Activated T-helper 1 cell treated with Interleukin-2 at 50 U/mL for 16 hours (primary cell): ENCODE results near the gene TTLL5.

Experiments used
- DNase-seq: peaks from one replicate; pipeline ENCODE4 v3.0.0-alpha.2; 2020; ENCODE audit warnings: low read depth

Gene TTLL5

DNA sequence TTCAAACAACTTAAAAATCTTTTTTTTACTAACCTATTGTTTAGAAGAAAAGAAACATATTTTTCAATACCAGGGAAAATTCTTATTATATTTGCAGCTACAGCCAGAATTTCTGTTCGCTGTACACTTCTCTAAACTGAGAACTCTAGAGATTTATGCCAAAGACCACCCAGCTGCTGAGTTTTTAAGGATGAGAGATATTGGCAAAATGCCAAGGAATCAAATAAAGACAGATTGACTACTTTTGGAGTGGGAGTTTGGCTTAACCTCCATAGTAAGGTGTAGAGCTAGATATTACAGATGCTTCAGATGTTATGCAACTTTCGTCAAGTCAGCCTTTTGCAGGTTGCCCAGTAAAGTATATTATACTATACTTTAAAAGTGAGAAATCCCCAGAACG, 71.8 kb downstream of the TTLL5 start:
- no peak for DNase-seq

DNA sequence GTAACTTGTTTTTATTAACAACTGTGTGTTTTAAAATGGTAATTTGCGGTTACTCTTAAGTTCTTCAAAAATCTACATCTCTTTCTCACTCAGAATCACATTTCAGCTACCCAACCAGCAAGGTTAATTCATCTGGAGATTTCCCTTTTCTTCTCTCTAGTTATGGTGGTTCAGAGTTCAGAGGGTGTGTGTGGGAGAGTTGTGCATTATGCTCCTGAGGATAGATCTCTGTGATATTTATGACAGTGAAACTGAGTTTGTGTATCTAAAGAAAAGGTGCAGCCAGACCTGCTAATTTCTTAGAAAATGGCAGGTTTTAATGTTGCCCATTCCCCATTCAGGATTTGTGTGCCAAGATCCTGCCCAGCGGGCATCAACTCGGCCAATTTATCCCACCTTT, 73.8 kb downstream of the TTLL5 start:
- no peak for DNase-seq

DNA sequence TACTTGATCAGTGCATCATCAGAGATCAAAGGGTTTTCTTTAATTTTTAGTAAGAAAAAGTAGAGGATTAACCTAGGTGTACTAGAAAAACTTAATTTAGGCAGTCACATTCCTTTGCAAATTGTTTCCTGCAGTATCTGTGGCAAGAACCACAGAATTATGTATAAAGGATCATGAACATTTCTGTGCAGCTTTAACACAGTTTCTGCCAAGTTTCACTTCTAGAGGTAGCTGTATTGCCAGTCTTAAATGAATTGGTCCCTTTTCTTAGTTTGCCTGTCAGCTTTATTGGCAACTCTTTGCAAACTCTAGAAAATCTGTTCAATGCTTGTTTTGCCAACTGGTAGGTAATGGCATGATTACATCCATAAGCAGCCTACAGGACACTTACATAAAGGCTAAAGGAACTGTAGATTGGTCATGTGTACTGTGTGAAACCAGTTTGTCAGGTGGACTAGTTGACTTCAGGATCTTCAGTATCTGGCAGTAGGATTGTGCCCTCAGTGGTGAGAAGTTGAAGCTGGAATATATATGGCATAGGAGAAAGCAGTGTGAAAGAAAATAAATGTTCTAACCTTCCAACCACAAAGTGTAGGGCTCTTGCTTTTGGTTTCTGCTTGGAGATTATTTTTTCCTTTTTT, 75.9 kb downstream of the TTLL5 start:
- DNase-seq: no peak

DNA sequence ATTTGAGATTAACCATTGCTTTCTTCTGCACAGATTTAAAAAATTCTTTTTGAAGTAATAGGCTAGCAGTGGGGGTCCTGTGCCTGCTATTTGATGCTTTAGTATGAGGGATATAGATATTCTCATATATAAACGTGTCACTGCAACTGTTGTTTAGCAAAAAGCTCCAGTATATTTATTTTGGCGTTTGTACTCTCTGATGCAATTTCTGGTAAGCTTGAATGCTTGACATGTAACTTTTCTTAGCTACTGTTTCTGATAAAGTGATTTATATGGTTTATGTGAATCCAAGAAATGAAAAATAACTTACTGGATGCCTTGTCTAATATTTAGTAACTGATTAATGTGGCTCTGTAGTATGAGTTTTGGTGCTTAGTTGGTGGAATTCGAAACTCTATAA, 77.1 kb downstream of the TTLL5 start:
- DNase-seq: no peak

DNA sequence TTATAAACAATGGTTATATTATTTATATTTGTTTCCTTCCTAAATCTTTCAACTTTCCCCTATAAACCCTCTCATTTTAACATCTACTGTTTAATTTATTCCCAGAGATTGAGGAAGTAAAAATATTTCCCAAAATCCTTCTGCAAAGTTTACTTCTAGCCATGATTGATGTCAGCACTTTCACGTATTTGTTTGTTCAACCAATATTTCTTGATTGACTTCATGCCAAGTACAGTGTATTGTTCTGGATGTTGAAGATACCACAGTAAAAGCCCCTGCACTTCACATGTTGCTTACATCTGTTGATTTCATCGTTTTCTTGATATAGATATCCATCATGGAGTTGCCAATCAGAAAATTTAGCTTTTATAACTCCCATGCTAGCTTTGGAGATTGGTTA, 81.8 kb downstream of the TTLL5 start:
- no peak for DNase-seq

DNA sequence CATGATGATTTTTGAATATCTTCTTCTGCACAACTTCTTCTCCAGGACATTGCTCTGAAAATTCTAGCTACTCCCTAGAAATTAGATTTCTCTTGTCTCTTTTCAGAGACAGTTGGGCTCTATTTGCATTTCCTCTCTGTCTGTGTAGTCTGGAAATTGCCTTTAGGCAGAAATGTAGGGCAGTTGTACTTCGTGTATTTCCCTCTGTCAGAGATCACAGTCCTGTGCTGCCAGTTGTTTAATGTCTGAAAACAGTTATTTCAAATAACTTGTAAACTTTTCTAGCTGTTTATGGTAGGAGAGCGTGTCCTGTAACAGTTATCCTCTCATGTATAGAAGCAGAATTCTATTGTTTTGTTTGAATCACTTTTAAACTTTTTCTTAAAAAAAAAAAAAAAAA, 86.9 kb downstream of the TTLL5 start:
- no peak for DNase-seq

DNA sequence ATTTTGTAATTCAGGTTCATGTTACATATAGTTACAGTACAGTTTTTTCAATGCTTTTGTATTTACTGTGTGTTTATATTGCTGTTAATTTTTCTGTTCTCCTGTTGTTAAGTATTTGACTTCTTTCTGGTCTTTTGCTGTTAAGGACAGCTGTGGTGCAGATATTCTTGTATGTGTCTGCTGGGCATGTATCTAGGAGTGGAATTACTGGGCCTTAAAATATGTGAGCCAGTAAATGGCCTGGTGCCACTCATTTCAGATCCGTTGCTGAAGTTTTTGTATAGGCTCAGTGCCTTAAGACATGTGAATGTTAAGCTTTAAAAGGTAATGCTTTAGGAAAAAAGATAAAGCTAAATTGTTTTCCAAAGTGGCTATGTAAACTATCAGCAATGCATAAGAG, 87.3 kb downstream of the TTLL5 start:
- no peak for DNase-seq

DNA sequence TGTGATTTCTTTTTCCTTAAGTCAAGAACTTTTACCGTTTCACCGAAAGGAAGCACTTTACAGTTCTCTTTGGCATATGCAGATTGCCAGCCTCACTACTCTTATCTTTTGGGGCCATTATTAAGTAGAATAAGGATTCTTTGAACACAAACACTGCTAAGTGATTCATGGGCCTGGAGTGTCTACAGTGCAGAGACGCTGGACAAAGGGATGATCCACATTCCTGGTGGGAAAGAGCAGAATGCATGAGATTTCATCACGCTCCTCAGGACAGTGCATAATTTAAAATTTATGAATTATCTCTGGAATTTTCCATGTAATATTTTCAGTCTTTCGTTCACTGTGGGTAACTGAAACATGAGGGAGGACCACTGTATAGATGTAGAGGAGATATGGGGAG, 90.2 kb downstream of the TTLL5 start:
- DNase-seq: no peak

DNA sequence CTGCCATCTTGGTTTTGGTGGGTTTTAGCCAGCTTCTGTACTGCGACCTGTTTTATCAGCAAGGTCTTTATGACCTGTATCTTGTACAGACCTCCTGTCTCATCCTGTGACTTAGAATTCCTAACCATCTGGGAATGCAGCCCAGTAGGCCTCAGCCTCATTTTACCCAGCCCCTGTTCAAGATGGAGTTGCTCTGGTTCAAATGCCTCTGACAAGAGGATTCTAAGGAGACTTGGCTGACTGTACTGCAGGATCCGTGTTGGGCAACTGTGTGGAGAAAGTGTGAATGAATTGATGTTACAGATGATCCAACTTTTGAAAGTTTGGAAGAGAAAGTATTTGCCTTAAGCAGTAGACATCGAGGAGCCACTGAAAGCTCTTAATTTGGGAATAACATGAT, 91.0 kb downstream of the TTLL5 start:
- DNase-seq: no peak

DNA sequence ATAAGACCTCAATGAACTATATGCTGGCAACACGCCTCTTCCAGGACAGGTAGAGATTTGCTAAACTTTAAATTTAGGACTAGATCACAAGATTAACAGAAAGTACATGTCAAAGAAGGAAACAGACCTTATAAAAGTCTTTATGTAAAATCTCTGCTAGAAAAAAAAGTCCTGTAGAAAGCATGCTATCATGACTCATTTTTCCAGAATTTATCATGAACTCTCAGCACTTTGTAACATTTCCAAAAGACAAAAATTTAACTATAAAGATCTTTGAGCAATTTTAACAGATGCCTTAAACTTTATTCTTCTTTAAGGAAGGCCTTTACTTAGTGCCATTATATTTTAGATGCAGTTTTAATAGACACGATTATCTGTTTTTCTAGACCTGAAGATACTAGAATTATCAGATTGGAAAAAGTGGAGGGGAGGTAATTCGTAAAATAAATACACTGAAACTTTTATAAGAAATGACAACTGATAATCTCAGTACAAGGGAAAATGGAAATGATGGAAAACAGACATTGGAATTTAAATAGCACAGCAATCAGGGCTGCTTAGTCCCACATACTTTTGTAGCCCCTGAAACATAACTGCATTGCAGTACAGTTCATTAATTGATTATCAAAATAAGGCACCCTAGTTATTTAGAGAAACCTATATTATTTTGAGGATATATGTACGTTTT, 92.0 kb downstream of the TTLL5 start:
- DNase-seq: no peak

DNA sequence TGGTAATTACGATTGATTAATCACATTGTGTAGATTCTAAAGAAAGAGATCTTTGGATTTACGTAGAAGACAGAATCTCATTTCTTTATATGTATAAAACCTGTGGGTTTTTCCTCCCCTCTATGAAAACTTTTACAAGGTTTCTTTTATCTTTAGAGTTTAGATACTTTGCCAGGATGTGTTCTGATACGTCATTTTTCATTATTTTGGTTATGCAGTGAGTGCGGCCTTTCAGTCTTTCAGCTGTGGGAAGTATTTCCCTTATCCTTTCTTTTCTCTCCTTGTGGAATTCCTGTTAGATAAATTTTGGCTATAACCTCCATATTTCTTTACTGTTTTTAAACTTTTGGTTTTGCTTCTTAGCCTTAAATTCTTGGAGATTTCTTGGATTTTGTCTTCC, 92.7 kb downstream of the TTLL5 start:
- no peak for DNase-seq

DNA sequence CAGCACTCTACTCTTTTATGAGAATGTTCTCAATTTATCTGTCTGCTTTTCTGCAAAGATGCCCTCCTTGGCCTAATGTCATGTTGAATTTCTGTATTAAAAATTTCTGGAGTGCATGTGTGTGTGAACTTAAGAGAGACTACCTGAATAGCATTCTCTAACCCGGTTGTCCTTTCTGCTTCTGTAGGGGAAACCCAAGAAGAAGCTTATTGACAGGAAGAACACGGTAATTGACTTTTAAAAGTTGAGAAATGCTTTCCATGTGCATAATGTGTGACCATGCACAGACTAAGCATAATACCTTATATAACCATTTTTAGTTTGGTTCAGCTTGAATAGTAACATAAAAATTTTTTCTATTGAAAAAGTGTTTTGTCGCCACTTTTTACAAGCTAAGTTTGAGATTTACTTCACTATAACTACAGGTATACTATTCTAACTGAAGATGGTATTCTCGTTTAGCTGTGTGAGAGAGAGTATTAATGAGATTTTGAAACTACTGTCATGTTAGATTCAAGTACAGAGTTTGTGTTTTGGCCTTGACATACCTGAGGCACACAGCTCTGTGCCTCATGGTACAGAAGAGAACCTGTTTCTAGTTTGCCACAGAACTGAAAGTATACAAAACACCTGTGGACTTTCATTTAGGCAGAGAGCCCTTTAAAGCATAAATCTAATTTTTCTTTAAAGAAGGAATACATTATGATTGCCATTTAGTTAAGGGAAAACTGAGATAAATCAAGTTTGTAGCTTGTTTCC, 96.8 kb downstream of the TTLL5 start:
- no peak for DNase-seq

DNA sequence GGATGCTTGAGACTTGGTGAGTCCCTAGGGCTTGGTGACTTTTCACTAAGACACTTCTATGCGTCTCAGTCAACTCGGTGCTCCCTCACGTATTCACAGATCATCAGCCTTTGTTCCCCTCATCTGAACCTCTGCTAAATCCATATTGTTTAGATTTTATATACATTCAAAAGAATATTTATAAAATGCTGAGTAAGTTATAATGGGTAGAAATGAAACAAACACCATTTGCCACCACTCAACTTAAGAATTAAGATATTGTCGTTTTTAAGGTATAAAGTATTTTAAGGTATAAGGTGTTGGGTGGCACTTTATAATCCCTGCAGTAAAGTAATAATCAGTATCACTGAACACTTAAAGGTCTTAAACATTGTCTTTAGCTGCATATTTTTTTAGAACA, 103.0 kb downstream of the TTLL5 start:
- no peak for DNase-seq

DNA sequence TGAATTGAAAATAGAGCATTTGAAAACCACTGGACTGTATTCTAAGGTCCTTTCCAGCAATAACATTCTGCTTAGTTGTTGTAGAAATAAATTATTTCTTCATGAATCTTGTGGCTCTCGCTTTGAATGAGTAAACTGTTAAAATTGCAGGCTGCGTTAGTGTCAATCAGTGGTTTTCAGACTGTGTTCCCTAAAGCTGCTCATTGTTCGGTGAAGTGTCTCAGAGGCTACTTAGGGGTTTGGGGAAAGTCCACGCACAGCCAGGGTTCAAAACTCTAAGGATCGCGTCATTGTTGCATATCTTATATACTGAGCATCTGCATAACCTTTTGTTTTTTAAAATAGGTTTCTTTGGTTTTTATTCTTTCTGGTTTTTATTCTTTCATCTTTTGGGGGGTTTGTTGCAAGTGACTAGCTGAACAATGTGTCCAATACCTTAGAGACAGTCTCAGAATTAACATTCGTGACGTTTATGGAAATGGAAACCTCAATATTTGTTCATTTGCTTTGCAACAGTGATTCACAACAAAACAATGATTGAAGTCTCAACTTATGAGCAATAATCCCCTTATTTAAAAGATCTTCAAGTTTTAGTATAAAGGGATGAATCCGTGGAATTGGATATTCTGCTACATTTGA, 108.1 kb downstream of the TTLL5 start:
- no peak for DNase-seq

DNA sequence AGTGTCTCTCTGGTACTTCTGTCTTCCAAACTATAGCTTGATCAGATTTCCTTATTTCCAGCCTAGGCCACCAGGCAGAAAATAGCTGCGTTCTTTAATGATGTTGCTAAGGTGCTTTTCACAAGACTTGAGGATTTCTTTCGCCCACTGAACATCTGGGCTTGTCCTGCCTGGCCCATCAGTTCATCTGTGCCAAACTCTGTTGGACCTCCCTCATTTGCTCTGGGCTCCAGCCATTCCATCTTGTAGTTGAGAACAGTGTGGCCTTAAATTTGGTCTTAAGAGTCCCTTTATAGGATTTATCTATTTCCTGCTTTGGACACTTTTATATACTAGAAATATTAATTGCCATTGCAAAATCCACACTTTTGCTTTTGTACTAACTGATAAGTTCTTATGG, 109.6 kb downstream of the TTLL5 start:
- no peak for DNase-seq

DNA sequence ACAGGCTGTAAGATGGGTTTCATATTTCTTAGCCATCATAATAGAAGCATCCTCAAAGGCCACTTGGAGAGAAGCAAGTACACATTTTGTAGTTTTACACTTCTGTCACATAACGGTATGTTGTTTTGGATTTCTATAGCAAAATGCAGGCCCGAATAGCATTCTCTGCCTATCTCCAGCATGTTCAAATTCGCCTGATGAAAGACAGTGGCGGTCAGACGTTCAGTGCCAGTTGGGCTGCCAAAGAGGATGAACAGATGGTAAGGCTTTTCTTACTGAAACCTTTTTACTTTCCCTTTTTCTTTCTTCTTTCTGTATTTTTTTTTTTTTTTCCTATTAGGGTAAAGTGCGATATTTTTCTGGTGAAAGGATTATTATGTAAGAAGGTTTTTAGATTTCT, 110.5 kb downstream of the TTLL5 start:
- no peak for DNase-seq

DNA sequence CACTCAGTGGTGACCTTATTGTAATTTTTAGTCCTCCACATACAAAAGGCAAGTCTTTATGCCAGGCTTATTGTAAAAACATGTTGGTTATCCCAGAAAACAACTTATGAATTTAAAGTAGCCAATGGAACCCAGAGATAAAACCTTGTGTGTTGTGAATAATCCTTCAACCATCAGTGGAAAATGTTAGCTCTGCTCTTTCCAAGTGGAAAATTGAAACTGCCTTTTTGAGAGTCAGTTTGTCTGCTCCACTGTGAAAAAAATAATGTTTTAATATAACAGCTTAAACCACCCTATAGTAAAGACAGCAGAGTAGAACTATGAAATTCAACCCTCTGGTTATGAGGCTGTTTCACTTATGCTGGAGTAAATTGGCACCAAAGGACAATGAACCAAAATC, 112.0 kb downstream of the TTLL5 start:
- no peak for DNase-seq

DNA sequence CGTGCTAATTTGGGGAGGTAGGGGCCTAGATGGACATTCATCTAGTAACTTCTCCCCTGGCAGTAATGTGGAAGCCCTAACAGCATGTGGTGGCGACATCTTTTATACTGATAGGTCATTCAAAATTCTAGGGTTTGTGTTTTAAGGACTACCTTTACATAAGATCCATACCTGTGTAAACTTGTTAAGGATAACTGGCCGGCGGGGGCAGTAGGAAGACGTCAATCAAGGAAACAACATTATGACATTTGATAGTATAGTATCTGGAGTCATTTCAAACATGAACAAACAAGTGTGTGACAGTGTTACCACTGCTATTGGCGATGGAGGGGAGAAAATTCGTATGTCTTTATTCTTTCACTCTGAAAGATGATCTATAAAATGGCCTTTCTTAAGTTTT, 120.0 kb downstream of the TTLL5 start:
- DNase-seq: no peak

DNA sequence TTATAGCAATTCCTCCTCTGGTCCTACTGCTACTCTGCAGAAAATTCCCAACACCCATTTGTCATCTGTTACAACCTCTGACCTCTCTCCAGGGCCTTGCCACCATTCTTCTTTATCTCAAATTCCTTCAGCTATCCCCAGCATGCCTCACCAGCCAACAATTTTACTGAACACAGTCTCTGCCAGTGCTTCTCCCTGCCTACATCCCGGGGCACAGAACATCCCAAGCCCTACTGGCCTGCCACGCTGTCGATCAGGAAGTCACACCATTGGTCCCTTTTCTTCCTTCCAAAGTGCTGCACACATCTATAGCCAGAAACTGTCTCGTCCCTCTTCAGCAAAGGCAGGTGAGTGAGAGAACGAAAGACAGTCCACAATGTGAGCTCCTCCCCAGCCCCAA, 122.1 kb downstream of the TTLL5 start:
- no peak for DNase-seq

DNA sequence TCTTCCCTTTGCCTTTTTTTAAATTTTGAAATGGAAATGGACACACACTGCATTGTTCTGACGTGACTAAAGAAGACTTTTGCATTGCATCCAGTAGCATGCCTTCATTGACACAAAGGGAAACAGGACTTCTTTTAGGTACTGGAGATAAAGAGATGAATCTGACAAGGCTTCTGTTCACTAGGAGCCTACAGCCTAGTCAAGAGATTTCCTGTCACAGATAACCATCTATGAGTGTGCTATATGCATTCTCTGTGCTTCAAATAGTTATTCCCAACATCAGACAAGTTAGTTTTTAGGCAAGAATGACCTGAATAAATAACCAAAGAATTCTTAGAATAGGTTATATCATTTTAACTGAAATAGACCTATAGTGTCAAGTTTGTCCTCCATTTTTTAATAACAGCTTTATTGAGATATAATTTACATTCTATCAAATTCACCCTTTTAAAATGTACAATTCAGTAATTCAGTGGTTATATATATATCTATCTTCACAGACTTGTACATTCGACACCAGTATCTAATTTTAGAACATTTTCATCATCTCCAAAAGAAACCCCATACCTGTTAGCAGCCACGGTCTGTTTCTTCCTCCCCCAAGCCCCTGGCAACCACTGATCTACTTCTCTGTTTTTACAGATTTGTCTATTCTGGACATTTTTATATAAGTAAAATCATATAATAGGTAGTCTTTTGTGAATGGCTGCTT, 122.7 kb downstream of the TTLL5 start:
- no peak for DNase-seq

DNA sequence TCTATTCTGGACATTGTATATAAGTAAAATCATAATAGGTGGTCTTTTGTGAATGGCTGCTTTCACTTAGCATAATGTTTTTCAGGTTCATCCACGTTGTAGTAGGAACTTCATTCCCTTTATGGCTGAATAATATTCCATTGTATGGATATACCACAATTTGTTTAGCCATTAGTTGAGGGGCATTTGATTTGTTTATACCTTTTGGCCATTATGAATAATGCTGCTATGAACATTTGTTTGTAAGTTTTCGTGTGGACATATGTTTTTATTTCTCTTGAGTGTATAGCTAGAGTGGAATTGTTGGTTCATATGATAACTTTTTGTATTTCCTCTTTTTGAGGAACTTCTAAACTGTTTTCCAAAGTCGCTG, 123.3 kb downstream of the TTLL5 start:
- no peak for DNase-seq

DNA sequence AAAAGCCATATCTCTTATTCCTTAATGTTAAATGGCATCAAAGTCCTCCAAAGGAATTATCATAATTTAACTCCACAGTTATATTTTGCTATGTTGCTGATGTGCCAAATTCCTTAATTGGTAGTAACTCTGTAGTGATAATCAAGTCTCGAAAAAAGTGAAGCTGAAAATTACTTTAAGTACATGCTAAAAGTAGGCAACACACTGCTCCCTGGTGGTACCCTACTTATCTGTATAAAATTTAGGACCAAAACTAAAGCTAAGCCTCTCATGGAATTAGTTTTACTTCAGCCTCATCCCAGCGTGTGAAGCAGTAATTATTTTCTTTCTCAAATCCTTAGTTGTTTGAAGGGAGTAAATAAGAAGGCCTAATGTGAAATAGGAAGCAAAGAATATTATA, 132.8 kb downstream of the TTLL5 start:
- no peak for DNase-seq
